GM20431 (cell line): ENCODE results near the gene TLE1.

Source experiments
- in situ Hi-C: fragments of 300-500 bp; cut with MseI, MboI; formaldehyde crosslinking; loops from one replicate; pipeline ENCODE4 v1.15.0; 2020; ENCODE audit warnings: low sequenced_read_pairs; ENCODE audit not compliant: unreplicated experiment

The TLE1 gene

GRCh38 chr9:81588148-81588871 is 101.0 kb downstream of the TLE1 start:
- in situ Hi-C loops: no loop called here

GRCh38 chr9:81586786-81587185 is 102.6 kb downstream of the TLE1 start:
- in situ Hi-C loops: no loop called here

- in situ Hi-C loops: no loop called here
Observed at GRCh38 chr9:81585191-81585763, 104.1 kb downstream of the TLE1 start.

- in situ Hi-C loops: no loop called here
Observed at GRCh38 chr9:81584099-81584498, 105.2 kb downstream of the TLE1 start.

GRCh38 chr9:81581986-81582385 is 107.4 kb downstream of the TLE1 start:
- in situ Hi-C loops: no loop called here

GRCh38 chr9:81579381-81579780 is 110.0 kb downstream of the TLE1 start:
- in situ Hi-C loops: no loop called here

- in situ Hi-C loops: no loop called here
Observed at GRCh38 chr9:81578606-81579005, 110.7 kb downstream of the TLE1 start.

- in situ Hi-C loops: no loop called here
Observed at GRCh38 chr9:81575956-81576355, 113.4 kb downstream of the TLE1 start.

- in situ Hi-C loops: no loop called here
Observed at GRCh38 chr9:81574405-81574804, 114.9 kb downstream of the TLE1 start.

- in situ Hi-C loops: no loop called here
Observed at GRCh38 chr9:81573415-81574321, 115.7 kb downstream of the TLE1 start.

GRCh38 chr9:81570083-81570482 is 119.3 kb downstream of the TLE1 start:
- in situ Hi-C loops: no loop called here

- in situ Hi-C loops: no loop called here
Observed at GRCh38 chr9:81566074-81566698, 123.2 kb downstream of the TLE1 start.

GRCh38 chr9:81565609-81566008 is 123.7 kb downstream of the TLE1 start:
- in situ Hi-C loops: no loop called here

- in situ Hi-C loops: no loop called here
Observed at GRCh38 chr9:81565144-81565543, 124.2 kb downstream of the TLE1 start.

- in situ Hi-C loops: no loop called here
Observed at GRCh38 chr9:81564632-81565031, 124.7 kb downstream of the TLE1 start.

- in situ Hi-C loops: no loop called here
Observed at GRCh38 chr9:81563739-81564138, 125.6 kb downstream of the TLE1 start.

GRCh38 chr9:81563020-81563407 is 126.3 kb downstream of the TLE1 start:
- in situ Hi-C loops: no loop called here

GRCh38 chr9:81562231-81563019 is 126.9 kb downstream of the TLE1 start:
- in situ Hi-C loops: no loop called here

- in situ Hi-C loops: no loop called here
Observed at GRCh38 chr9:81560851-81561732, 128.3 kb downstream of the TLE1 start.
